ENCODE results near the gene UGT1A3.
"Not testable (repeated sequence)": the region's sequence is repeated elsewhere in the genome, so short reads cannot be mapped to it uniquely, and the experiment has no call there.

The UGT1A3 gene

GRCh38 chr2:233728723-233729301 is at the start of gene UGT1A3:
TSS of gene UGT1A3 (plus strand) at chr2:233729042. CDS start at chr2:233729127, 85 bp downstream.
- no peak for DNase-seq

- DNase-seq, result no peak
These were observed 49.6 kb upstream of the UGT1A3 start for GRCh38 chr2:233679196-233679595.

DNA sequence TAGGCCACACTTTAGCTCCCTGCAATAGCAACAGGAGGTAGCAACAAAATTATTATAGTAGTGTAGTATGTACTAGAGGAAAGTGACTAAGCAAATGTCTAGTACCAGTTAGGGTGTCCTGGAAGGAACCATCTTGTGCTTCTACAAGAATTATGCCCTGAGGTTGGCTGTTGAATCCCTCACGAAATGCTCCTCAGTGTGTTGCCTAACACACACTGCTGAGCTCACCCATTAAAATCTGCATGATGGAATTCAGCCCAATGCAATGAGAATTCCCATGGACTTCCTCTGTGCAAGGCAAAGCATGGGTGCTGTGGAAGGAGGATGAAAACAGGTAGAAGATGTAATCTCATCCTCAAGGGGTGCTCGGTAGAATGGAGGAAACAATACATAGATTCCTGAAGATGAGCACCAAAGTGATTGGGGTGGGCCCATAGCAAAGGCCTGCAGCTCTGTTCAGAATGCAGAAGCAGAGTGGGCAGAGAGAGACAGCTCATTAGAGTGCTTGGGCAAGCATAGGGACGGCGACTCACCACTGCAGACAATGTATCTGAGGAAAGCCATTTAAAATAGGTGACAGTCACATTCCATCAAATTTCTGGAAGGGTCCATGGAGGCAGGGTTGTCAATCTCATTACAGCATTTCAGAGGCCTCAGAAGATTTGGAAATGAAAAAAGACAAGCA is 48.3 kb upstream of the UGT1A3 start:
- no peak for DNase-seq

DNA sequence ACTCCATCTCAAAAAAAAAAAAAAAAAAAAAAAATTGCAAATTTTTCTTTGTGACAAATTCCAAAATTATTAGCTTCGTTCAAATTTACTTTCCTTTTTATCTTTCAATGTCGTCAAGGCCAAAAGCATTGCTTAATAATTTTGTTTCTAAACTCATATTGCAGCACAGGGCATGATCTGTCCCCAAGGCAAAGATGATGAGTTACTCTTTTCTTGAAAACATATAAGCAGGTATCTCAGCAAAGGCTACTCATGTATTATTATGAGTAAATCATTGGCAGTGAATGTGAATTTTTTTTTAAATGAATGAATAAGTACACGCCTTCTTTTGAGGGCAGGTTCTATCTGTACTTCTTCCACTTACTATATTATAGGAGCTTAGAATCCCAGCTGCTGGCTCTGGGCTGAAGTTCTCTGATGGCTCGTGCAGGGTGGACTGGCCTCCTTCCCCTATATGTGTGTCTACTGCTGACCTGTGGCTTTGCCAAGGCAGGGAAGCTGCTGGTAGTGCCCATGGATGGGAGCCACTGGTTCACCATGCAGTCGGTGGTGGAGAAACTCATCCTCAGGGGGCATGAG is 47.2 kb upstream of the UGT1A3 start, which contains the start of gene UGT1A7:
TSS of gene UGT1A7 (plus strand) at position 381 of the 579 bp plus-strand sequence. CDS start at position 418, 37 bp downstream.
- DNase-seq, result no peak

DNA sequence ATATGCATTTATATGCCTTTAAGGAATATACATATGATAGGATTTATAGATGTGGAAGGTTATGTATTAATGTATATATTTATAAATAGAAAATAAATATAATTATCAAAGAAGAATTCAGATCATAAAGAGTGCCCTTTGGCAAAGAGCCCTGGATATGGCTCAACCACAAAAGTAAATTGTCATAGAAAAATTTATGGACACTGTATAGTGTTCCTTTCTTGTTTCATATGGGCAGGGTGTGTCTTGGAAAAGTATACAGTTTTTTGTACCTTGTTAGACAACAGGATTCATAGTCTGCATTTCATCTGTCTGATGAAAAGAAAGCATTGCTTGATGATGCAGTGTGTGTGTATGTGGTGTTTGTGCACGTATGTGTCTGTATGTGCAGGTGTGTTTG is 44.2 kb upstream of the UGT1A3 start:
- DNase-seq, result no peak

GRCh38 chr2:233686928-233687327 is 41.9 kb upstream of the UGT1A3 start:
- DNase-seq, result no peak

DNA sequence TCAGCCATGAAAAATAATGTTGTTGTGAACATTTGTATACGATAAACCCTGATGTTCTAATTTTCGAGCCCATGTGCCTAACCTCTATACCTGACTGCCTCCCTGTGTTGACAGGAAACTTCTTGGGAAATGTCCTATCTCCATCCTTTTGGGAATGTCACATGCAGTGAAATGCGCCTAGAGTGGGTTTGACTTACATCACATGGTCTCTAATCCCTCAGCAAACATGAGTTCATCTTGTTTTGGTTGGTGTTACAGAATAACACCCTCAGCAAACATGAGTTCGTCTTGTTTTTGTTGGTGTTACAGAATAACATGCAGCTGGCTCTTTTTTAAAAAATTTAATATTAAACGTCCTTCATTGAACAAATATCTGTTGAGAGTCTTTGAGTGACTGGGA is 40.5 kb upstream of the UGT1A3 start:
- no peak for DNase-seq

GRCh38 chr2:233689031-233689430 is 39.8 kb upstream of the UGT1A3 start:
- no peak for DNase-seq

DNA sequence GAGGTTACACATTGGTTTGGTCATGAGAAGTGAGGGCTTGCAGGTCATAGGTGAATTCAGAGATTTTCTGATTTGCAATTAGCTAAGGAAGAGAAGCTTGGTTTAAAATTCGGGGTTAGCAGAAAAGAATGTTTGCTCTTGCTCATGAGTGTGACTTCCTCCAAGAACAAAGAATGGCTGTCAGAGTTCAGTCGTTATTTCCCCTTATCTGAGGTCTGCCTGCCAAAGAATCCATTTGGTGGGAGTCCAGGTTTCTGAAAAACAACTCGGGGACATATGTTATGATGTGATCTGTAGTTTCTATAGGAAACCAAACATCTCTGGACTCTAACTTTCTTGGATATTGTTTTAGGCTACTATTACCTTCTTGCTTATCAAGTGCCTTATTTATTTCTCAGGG is 39.3 kb upstream of the UGT1A3 start:
- DNase-seq, result no peak

- no peak for DNase-seq
These were observed 38.4 kb upstream of the UGT1A3 start for GRCh38 chr2:233690444-233690843.

DNA sequence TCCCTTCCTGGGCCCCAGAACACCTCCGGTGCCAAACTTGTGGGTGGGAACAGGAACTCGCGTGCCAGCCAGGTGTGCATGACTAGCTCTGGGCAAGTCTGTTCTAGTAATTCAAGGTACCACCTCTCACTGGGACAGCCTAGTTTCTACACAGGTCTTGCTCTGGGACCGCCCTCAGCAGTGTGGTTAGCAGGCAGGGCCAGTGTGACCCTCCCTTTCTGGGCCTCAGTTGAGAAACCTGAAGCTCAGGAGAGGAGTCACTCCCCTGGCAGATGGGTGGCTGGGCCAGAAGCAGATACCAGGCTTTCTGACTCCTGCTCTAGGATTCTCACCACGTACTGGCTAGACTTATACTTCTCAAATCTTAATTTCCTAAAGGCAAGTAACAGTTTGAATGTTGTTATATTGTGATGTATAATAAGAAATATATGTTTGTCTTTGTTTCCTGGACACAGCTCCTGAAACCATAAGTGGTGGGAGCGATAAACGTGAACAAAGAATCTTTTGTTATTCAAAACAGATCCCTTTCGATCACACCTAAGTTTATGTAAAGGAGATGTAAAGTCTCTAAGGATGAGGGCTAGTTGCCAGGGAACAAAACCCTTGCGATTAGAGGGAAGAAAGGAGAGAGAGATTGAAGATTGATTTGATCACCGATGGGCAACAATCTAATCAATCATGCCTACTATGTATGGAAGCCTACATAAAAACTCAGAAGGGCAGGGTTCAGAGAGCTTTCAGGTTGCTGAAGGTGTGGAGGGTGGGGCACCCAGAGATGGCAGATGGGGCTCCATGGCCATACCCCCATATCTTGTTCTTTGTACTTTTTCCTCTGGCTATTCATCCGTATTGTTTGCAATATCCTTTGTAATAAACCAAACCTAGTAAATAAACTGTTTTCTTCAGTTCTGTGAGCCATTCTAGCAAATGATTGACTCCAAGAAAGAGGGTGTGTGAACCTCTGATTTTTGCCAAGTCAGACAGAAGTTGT is 37.1 kb upstream of the UGT1A3 start:
- DNase-seq, result no peak

- DNase-seq, result no peak
These were observed 36.2 kb upstream of the UGT1A3 start, which contains the start of gene UGT1A6 for GRCh38 chr2:233692648-233693047. TSS of gene UGT1A6 (plus strand) at chr2:233692890. CDS start at chr2:233693005, 115 bp downstream.

DNA sequence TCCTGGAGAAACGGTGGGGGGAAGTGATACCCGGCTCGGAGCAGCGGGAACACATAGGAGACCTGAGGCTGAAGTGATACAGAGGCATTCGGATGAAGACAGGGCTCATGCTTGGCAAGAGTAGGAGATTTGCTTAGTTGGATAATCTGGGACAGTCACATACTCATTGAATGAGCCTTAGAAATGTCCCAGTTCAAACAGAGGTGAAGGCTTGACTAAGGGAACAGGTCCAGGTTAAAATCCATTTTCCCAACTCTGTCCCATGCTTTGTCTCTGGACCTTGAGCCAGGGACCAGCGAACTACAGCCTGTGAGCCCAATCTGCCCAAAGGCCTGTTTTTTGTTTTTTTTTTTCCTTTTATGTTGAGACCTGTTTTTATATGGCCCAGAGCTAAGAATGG is 34.9 kb upstream of the UGT1A3 start:
- no peak for DNase-seq

DNA sequence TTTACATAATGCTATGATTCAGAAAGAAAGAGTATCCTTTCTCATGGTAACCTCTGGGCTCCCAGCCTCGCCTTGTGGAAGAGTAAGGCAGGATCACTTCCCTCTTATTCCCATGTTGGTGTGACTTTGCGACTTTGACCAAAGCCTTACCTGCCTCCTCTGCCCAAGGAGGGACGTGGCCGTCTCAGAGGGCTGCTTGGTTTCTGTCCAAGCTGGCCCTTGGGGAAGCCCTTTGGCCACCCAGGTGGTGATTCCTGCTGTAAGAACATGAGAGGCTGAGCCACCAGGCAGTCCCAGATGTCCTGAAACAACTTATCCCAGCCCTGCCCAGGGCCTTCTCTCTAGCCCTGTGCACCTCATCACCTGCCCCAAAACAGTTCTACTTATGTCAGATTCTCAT is 30.1 kb upstream of the UGT1A3 start:
- DNase-seq, result no peak

DNA sequence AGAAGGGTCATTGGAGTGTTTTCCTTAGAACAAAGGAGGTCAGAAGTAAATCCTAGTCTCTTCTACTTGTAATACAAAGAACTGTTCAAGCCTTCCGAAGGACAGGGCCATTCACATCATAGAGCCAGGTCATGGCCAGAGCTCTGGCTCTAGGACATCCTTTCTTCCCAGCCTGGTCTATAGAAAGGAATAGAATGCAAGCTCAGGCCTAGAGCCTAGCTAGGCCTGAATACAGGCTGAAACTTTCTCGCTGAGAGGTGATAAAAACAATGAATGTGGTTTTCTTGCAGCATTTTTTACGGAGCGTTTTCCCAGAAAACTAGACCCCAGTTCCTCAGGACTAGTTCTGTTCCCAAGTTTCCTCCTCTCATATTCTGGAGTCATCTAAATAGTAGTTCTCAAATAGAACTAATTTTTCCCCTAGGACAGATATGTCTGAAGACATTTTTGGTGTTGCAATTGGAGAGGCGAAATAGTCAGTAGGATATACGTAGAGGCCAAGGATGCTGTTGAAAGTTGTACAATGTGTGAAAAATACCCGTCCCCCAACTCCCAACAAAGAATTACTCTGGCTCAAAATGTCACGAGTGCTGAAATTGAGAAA is 29.3 kb upstream of the UGT1A3 start:
- no peak for DNase-seq

- no peak for DNase-seq
These were observed 28.7 kb upstream of the UGT1A3 start for GRCh38 chr2:233700028-233700635.

- DNase-seq, result not testable (repeated sequence)
These were observed 28.0 kb upstream of the UGT1A3 start for GRCh38 chr2:233700842-233701241.

GRCh38 chr2:233702238-233702637 is 26.6 kb upstream of the UGT1A3 start:
- DNase-seq, result no peak

DNA sequence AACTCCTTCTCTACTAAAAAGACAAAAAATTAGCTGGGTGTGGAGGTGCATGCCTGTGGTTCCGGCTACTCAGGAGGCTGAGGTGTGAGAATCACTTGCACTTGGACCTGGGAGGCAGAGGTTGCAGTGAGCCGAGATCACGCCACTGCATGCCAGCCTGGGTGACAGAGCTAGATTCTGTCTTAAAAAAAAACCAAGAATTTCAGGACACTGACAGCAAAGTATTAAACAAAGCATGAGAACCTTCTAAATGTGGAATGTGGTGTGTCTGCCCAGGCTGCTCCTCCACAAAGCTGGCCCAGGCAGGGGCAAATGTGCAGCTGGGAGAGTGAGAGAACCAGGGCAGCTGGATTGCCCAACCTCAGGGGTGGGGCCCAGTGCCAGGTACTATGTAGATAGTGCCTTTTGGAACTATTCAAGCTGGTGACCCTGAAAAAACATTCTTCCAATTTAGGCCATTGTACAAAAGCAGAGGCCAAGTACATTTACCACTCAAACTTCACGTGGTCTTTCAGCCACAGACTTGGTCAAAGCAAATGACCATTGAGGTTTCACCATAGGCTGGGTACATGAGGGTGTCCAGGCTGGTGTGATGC is 22.8 kb upstream of the UGT1A3 start:
- DNase-seq, result no peak

GRCh38 chr2:233706720-233707119 is 22.1 kb upstream of the UGT1A3 start:
- DNase-seq, result no peak

- no peak for DNase-seq
These were observed 20.8 kb upstream of the UGT1A3 start for GRCh38 chr2:233707940-233708644.
